Thyroid gland (tissue), 4 donors: ENCODE measurements around the gene MAGEA12.
"Not testable (repeated sequence)": the region's sequence is repeated elsewhere in the genome, so short reads cannot be mapped to it uniquely, and the experiment has no call there.

Experiments
- POLR2A ChIP-seq, 2 donors: fragments of 450-650 bp; IDR thresholded peaks; one replicate each; pipeline ENCODE4 v1.6.1; 2017; ENCODE audit warnings: antibody characterized with exemption in 2 of 2, mild to moderate bottlenecking in 2 of 2, moderate library complexity in 1 of 2
- TF ChIP-seq, protein P1 (sequence below), 6 experiments: fragments of 200-600 bp in 3 of 6; fragments of 450-650 bp in 3 of 6; sonication (generic) in 3 of 6; IDR thresholded peaks; one replicate each; pipeline ENCODE4 v1.5.1; 2016 to 2019; ENCODE audit warnings: antibody characterized with exemption in 6 of 6, mild to moderate bottlenecking in 2 of 6, inconsistent platforms in 1 of 6, moderate library complexity in 1 of 6

DNA sequence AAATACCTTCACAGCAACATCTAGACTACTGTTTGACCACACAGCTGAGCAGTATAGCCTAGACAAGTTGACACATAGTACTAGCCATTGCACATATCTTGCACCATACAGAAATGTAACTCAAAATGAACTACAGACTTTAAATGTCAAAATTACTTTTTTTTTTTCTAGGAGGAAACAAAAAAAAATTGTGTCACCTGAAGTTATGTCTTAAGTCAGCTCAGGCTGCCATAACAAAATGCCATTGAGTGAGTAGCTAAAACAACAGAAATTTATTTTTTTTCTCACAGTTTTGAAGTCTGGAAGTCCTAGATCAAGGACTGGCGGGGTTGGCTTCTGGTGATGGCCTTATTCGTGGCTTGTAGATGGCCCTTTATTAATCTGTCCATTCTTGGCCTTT, 24.4 kb upstream of the MAGEA12 start, which contains the start of gene CSAG2:
- TF ChIP-seq, protein P1, sequence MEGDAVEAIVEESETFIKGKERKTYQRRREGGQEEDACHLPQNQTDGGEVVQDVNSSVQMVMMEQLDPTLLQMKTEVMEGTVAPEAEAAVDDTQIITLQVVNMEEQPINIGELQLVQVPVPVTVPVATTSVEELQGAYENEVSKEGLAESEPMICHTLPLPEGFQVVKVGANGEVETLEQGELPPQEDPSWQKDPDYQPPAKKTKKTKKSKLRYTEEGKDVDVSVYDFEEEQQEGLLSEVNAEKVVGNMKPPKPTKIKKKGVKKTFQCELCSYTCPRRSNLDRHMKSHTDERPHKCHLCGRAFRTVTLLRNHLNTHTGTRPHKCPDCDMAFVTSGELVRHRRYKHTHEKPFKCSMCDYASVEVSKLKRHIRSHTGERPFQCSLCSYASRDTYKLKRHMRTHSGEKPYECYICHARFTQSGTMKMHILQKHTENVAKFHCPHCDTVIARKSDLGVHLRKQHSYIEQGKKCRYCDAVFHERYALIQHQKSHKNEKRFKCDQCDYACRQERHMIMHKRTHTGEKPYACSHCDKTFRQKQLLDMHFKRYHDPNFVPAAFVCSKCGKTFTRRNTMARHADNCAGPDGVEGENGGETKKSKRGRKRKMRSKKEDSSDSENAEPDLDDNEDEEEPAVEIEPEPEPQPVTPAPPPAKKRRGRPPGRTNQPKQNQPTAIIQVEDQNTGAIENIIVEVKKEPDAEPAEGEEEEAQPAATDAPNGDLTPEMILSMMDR (IDR thresholded peaks at IDR 0.05) = not testable (repeated sequence)
- TF ChIP-seq POLR2A (IDR thresholded peaks at IDR 0.05) = not testable (repeated sequence)
